Activated CD8-positive, alpha-beta memory T cell treated with anti-CD3 and anti-CD28 coated beads, Interleukin-2, amount 50 U/mL, for 1 hour (primary cell): ENCODE measurements around the gene CYB5R2.

ENCODE experiments used
- DNase-seq: peaks from one replicate; pipeline ENCODE4 v3.0.0-alpha.2; 2020; ENCODE audit errors: extremely low read depth

Gene CYB5R2

DNA sequence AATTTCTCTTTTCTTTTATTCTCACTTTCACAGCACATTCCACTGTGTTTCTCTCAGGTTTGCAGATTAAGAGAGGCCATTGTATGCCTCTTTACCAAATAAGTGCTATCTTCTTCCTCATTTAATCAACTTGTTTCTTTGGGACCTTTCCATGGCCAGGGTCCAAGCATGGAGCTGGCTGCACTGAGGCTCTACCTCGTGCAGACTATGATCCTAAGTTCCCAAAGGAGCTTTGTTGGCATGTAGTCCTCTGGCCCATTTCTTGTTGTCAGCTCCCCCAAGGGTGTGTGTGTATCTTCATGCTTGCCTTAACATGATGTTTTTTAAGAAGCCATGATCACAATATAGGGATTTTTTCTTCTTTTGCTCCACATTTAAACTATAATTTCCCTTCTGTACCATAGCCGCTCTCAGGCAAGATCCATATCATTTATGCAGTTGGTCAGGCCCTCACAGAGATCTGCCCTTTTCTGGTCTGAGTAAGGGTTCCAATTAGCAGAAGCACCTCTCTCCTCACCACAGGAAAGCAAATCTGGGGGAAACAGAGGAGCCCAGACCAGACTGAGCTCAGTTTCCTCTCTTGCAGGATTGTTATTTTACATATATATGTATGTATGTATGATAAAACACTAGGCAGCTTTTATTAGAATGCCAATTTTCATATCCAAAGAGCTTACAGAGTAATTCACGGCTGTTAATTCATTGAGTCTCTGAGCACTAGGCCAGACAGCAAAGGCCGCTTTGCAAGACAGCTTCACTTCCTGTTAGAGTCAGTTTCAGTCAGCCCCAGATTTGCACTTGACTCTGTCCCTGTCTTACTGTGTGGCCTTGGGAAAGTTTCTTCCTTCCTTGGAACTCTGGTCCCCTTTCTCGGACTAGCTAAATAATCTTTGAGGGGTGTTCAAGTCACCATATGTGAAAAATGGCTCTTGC is 34.3 kb downstream of the CYB5R2 start:
- DNase-seq, result no peak

DNA sequence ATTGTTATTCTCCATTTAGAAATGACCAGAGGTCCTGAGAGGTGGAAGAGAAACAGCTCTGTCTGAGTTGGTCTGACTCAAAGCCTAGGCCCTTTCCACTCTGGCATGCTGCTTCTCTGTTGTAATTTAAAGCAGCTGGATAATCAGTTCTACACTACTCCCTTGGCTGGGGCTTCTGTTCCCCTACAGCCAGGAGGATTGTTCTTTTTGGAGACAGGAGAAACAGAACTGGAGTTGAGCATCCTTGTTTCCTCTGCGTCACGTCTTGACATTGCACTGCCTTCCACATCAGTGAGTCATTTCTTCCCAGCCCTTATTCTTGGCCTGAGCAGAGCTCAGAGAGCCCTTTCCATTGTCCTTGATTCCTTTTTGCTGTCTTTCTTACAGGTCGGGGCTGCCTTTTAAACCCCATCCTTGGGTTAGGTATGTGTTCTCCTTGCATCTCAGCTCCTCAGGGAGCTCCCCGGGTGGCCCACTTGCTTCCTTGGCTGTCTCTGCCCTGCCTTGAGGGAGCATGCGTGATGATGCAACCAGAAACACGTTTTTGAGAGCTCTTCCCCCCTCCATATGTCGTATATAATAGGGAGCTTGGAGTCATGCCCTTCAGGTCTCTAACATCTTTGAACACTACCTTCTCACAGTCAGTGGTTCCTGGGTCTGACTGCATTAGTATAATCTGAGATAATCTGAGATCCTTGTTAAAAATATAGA is 35.7 kb downstream of the CYB5R2 start:
- DNase-seq, result no peak

DNA sequence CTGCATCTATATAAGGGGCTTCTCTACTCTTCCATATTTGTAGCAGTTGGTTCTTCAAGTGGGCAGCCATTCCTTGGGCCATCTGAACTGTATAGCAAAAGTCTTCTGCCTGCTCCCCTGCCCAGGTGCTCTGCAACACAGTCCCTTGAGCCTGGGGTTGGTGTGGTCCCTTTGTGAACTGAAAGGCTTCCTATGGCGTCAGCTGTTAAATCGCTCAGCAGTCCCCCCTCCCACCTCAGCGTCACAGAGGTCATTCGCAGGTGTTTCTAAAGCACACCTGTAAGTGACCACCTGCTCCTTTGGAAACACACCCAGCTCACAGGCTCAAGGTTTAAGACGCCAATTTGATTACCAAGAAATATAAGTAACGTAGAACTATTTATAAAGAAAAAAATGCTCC is 37.0 kb downstream of the CYB5R2 start:
- no peak for DNase-seq

DNA sequence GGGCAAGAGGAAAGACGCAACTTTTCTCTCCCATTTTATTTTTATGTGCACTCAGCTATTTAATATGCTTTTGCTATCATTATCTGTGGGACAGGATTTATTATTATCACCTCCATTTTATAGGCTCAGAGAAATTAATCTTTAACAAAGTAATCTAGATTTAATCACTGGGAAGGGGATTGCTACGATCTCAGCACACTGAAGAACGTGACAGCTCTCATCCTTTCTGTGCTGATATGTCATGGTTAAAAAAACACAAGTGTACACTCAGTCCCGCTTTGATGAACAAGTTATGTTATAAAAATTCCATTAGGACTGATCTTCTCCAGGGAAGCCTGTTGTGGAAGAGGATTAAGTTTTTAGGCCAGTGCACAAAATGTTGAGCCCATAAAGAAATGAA is 37.6 kb downstream of the CYB5R2 start:
- no peak for DNase-seq

DNA sequence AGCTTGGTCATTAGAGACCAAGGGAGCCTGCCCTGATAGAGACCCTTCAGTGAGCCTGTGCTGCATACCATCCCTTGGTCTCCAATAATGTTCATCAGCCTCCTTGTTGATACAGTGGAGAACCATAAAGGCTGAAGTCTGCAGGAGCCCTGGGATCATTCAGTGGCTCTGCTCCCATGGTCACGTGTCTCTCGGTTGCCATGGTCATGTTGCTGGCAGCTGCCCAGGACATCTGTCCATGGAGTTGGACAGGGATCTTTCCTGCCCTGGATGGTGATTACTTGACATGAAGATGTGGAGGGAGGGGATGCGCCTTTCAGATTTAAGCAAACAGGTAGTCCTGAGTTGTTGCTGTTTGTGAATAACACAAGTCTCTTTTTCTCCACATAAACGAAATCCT is 38.2 kb downstream of the CYB5R2 start:
- DNase-seq, result no peak

DNA sequence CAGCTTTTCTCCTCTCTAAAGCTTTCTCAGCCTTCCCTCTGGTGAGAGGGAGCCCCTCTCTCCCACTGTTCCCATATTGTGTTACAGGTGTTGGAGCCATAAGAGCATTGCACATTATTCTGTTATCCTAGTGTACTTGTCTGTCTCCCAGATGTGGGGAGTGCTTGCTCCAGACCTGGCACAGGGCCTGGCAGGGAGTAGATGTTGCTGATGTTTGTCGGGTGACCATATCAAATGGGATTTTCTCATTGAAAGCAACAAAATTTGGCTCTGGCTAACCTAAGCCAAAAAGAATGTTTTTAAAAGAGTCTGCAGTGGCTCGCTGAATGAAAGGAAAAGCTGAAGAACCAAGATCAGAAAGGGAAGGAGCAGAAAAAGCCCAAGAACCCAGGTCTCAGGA is 41.1 kb downstream of the CYB5R2 start:
- no peak for DNase-seq

DNA sequence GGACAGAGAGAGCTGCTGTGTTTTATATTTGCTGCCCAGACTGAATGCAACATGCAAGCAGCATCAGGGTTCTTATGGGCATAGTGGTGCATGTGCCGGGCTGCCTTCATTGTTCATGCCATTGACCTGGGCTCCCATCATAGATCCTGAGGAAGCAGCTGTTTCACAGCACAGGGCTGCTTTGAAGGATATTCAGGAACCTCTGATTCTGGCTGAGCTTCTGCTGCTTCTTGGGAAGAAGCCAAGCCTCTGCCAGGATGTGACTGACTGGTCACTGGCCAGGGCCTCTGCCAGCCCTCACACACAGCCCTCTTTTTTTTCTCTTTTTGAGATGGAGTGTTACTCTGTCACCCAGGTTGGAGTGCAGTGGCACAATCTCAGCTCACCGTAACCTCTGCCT is 43.3 kb downstream of the CYB5R2 start:
- no peak for DNase-seq

DNA sequence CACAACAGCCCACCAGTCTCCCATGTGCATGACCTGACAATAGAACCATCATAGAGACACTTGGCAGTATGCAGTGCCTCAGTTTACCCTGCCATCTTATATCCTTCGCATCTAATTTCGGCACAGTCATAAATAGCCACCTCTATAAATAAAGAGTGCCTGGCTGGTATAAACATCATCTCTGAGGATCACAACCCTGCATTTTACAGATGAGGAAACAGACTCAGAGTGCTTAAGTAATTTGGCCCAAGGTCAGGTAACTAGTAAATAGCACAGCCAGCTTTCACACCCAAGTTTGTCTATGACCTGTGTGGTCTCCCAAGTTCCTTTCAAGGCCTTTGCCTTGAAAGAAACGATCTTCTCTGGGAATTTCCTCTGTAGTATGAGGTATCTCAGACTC is 44.6 kb downstream of the CYB5R2 start:
- no peak for DNase-seq

DNA sequence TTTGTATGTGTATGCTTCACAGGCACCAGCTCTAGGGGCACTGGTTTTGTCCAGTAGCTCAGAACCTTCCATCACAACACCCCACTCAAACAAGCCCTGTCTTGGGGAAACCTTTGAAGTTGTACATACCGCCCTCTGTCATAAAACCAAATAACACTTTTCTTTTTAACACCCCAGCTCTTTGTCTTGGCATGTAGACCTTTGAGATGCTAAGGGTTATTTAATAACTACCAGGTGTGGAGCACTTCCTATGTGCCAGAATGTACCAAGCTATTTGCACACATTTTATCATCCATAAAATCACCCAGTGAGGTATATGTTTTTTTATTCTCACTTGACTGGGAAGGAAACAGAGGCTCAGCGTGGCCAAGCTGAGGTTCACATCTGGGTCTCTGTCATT is 50.6 kb downstream of the CYB5R2 start:
- DNase-seq, result no peak

DNA sequence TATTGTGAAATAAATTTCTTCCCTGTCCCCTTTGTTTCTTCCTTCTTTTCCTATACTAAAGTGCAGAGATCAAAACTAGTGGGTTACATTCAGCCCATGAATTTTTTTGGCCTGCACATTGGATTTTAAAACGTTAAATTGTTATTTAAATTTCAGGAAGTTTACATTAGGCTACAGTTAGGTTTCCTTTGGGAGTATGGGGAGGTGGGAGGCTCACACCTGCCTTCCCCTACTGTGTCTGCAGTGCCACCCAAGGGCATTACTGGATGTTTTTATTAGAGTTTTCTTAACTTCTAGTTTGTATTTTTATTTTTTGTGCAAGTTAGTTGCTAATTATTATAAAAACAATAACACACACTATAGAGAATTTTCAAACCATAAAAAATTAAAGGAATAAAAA is 51.7 kb downstream of the CYB5R2 start:
- no peak for DNase-seq

DNA sequence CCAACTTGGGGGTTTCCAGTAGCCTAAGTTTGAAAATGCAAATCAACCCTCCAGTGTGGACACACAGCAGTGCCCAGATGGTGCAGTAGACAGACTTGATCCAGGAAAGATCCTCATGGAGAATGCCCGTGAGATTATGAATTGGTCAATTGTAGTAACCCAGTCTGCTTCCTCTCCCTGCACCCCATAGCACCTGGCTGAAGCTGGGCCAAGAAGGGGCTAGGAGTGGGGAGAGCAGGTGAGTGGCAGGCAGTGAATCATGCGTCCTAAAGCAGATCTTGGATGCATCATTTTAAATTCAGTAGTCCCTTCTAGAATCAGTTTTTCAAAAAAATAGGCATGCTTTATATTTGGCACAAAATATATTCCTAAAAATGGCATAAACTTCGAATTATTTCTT is 52.2 kb downstream of the CYB5R2 start:
- no peak for DNase-seq

DNA sequence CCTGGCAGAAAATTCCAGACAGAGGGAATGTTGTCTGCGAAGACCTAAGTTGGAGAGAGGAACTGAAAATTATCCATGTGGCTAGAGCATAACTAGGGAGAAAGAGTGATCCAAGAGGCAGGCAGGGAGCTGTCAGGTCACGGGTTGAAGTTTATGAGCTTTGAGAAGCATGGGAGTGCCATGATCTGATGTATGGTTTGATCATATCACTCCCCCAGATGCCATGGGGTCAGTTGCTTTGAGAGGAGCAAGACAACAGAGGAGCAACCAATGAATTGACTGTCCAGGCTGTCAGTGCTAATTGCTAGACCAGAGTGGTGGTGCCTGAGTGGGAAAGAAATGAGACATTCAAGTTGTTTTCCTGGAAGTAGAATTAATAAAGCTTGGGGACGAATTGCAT is 54.0 kb downstream of the CYB5R2 start:
- no peak for DNase-seq

DNA sequence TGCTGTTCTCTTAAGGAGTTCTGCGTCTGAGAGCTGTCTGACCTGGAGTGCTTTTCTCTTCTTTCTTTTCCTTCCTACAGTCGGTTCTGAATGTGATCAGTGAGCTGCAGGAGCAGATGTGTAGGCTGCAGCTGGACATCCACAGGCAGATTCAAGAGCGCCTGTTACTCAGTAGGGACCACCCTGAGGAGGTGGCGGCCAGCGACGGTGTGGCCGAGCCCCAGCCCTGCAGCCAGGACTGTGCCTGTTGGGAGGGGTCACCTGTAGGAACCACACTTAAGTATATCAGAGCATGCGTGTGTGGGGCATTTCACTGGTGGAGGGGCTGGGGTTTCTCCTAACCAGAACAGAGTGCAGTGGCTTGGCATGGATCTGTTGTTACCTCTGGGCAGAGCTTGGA is 56.3 kb downstream of the CYB5R2 start:
- DNase-seq, result no peak
